RWPE2 (cell line): ENCODE results near the gene COL4A5.
A peak's percentile ranks its signal among the peaks of the same experiment; 100 is the strongest.

Experiments
- ATAC-seq: fragments of 200-7000 bp; cut with Tn5 transposase; 3 replicates; pipeline ENCODE4 v1.9.1; 2021; ENCODE audit warnings: low read depth
- DNase-seq: peaks from one replicate; pipeline ENCODE4 v3.0.0-alpha.2; 2020; ENCODE audit warnings: low spot score
- H3K27ac ChIP-seq: fragments of 450-650 bp; 2 replicates; pipeline ENCODE4 v1.5.1; 2017; ENCODE audit warnings: mild to moderate bottlenecking; ENCODE audit not compliant: poor library complexity, severe bottlenecking
- H3K27me3 ChIP-seq: fragments of 250-450 bp; sonication (Bioruptor Pico); 2 replicates; pipeline ENCODE4 v1.5.1; 2021; ENCODE audit warnings: mild to moderate bottlenecking, moderate library complexity; ENCODE audit not compliant: insufficient read depth, poor library complexity, severe bottlenecking
- H3K36me3 ChIP-seq: fragments of 250-450 bp; sonication (Bioruptor Pico); 2 replicates; pipeline ENCODE4 v1.5.1; 2020; ENCODE audit warnings: low read depth, mild to moderate bottlenecking, moderate library complexity
- H3K4me1 ChIP-seq: fragments of 250-450 bp; sonication (Bioruptor Pico); 2 replicates; pipeline ENCODE4 v1.5.1; 2021; ENCODE audit warnings: mild to moderate bottlenecking, moderate library complexity; ENCODE audit not compliant: insufficient read depth, poor library complexity, severe bottlenecking
- H3K4me3 ChIP-seq: fragments of 250-450 bp; sonication (Bioruptor Pico); 2 replicates; pipeline ENCODE4 v1.5.1; 2021; ENCODE audit warnings: mild to moderate bottlenecking, moderate library complexity; ENCODE audit not compliant: severe bottlenecking
- H3K9me3 ChIP-seq: fragments of 250-450 bp; sonication (Bioruptor Pico); 2 replicates; pipeline ENCODE4 v1.5.1; 2021; ENCODE audit warnings: mild to moderate bottlenecking, moderate library complexity; ENCODE audit not compliant: severe bottlenecking
- CTCF ChIP-seq: fragments of 450-650 bp; IDR thresholded peaks from one replicate; pipeline ENCODE4 v1.5.1; 2017; ENCODE audit warnings: mild to moderate bottlenecking, moderate library complexity; ENCODE audit not compliant: poor library complexity, severe bottlenecking

COL4A5 gene

GRCh38 chrX:108573136-108573535 is 133.5 kb downstream of the COL4A5 start:
- DNase-seq (no peak), ATAC-seq (no peak)
- Histone ChIP-seq H3K4me3 (no peak overlapping the region), H3K9me3 (no peaks in the 10 kb centered on the region), H3K27me3 (no peaks in the 10 kb centered on the region), H3K4me1 (no peaks in the 10 kb centered on the region), H3K36me3 (peaks cover 37% of the 10 kb centered on the region), H3K27ac (no peak overlapping the region)
- no peak for TF ChIP-seq CTCF

GRCh38 chrX:108582151-108582550 is 142.5 kb downstream of the COL4A5 start:
- Histone ChIP-seq H3K9me3 (no peaks in the 10 kb centered on the region), H3K4me3 (no peak overlapping the region), H3K36me3 (peaks cover 50% of the 10 kb centered on the region), H3K27ac (no peak overlapping the region), H3K4me1 (no peaks in the 10 kb centered on the region), H3K27me3 (no peaks in the 10 kb centered on the region)
- DNase-seq (no peak), ATAC-seq (no peak)
- no peak for TF ChIP-seq CTCF

GRCh38 chrX:108584617-108585211 is 145.1 kb downstream of the COL4A5 start:
- ATAC-seq, result no peak
- no peaks in the 10 kb centered on the region for H3K4me1 ChIP-seq
- H3K9me3 ChIP-seq, result no peaks in the 10 kb centered on the region
- DNase-seq, result no peak
- peaks cover 37% of the 10 kb centered on the region for H3K36me3 ChIP-seq
- no peak overlapping the region for H3K4me3 ChIP-seq
- H3K27me3 ChIP-seq, result no peaks in the 10 kb centered on the region
- H3K27ac ChIP-seq, result no peak overlapping the region
- TF ChIP-seq CTCF, result peak; percentile 32

- no peak overlapping the region for H3K27ac ChIP-seq
- H3K4me3 ChIP-seq, result no peak overlapping the region
- no peaks in the 10 kb centered on the region for H3K27me3 ChIP-seq
- TF ChIP-seq CTCF, result no peak
- ATAC-seq (no peak), DNase-seq (no peak)
- H3K36me3 ChIP-seq, result peaks cover 43% of the 10 kb centered on the region
- no peaks in the 10 kb centered on the region for H3K9me3 ChIP-seq
- no peaks in the 10 kb centered on the region for H3K4me1 ChIP-seq
These were observed 150.9 kb downstream of the COL4A5 start for GRCh38 chrX:108590496-108590895.

GRCh38 chrX:108601276-108601675 is 161.6 kb downstream of the COL4A5 start:
- TF ChIP-seq CTCF, result no peak
- ATAC-seq, result no peak
- peaks cover 43% of the 10 kb centered on the region for H3K36me3 ChIP-seq
- no peak for DNase-seq
- no peaks in the 10 kb centered on the region for H3K4me1 ChIP-seq
- no peak overlapping the region for H3K27ac ChIP-seq
- no peaks in the 10 kb centered on the region for H3K9me3 ChIP-seq
- H3K27me3 ChIP-seq, result no peaks in the 10 kb centered on the region
- no peak overlapping the region for H3K4me3 ChIP-seq
